Mesenchymal stem cell (in vitro differentiated cells and primary cell): ENCODE results near the gene UMOD.

Experiments used
- DNase-seq: peaks from one replicate; pipeline ENCODE4 v3.0.0-alpha.2; 2013
- H2AFZ ChIP-seq: one replicate; pipeline ENCODE4 v1.6.1; 2013; ENCODE audit warnings: low read depth, mild to moderate bottlenecking, control low read depth, inconsistent platforms, low read length, moderate library complexity
- H2AK5ac ChIP-seq: 2 replicates; pipeline ENCODE4 v1.6.1; 2013; ENCODE audit warnings: low read length, moderate library complexity, mild to moderate bottlenecking, inconsistent platforms; ENCODE audit not compliant: severe bottlenecking
- H2BK120ac ChIP-seq: one replicate; pipeline ENCODE4 v1.6.1; 2013; ENCODE audit warnings: low read depth, mild to moderate bottlenecking, inconsistent platforms, low read length, moderate library complexity
- H2BK12ac ChIP-seq, 2 experiments: one replicate each; pipeline ENCODE4 v1.6.1; 2013; ENCODE audit warnings: inconsistent platforms in 2 of 2, low read length in 2 of 2, mild to moderate bottlenecking in 2 of 2, moderate library complexity in 2 of 2, control low read depth in 1 of 2
- H2BK15ac ChIP-seq: one replicate; pipeline ENCODE4 v1.6.1; 2013; ENCODE audit warnings: mild to moderate bottlenecking, low read depth, inconsistent platforms; ENCODE audit not compliant: poor library complexity, severe bottlenecking
- H2BK5ac ChIP-seq: 2 replicates; pipeline ENCODE4 v1.6.1; 2013; ENCODE audit warnings: low read depth, mild to moderate bottlenecking, low read length, control low read depth, inconsistent platforms; ENCODE audit not compliant: poor library complexity, severe bottlenecking
- H3K14ac ChIP-seq, 2 experiments: one replicate each; pipeline ENCODE4 v1.6.1; 2013; ENCODE audit warnings: inconsistent platforms in 2 of 2, low read length in 2 of 2, control low read depth in 1 of 2, mild to moderate bottlenecking in 1 of 2, moderate library complexity in 1 of 2
- H3K18ac ChIP-seq, 2 experiments: one replicate each; pipeline ENCODE4 v1.6.1; 2013; ENCODE audit warnings: inconsistent platforms in 2 of 2, low read length in 2 of 2, control low read depth in 1 of 2, low read depth in 1 of 2, mild to moderate bottlenecking in 1 of 2
- H3K23ac ChIP-seq, 2 experiments: one replicate each; pipeline ENCODE4 v1.6.1; 2013; ENCODE audit warnings: inconsistent platforms in 2 of 2, low read length in 2 of 2, mild to moderate bottlenecking in 2 of 2, moderate library complexity in 2 of 2, control low read depth in 1 of 2
- H3K27ac ChIP-seq: 2 replicates; pipeline ENCODE4 v1.5.1; 2013; ENCODE audit warnings: mild to moderate bottlenecking, moderate library complexity, low read length, control low read depth, inconsistent platforms; ENCODE audit not compliant: poor library complexity, severe bottlenecking
- H3K27me3 ChIP-seq, 2 experiments: 2 replicates each; pipeline versions ENCODE4 v1.6.1 to v1.7.0; 2013; ENCODE audit warnings: low read length in 2 of 2, mild to moderate bottlenecking in 2 of 2, moderate library complexity in 2 of 2, control low read depth in 1 of 2, inconsistent platforms in 1 of 2; ENCODE audit not compliant: control insufficient read depth in 1 of 2, insufficient read depth in 1 of 2
- H3K36me3 ChIP-seq, 2 experiments: 2 replicates each; pipeline versions ENCODE4 v1.6.1 to v1.7.0; 2013; ENCODE audit warnings: low read length in 2 of 2, control low read depth in 1 of 2, inconsistent platforms in 1 of 2, low read depth in 1 of 2, mild to moderate bottlenecking in 1 of 2; ENCODE audit not compliant: insufficient read depth in 2 of 2, control insufficient read depth in 1 of 2
- H3K4ac ChIP-seq, 2 experiments: one replicate each; pipeline ENCODE4 v1.6.1; 2013; ENCODE audit warnings: inconsistent platforms in 2 of 2, low read length in 2 of 2, mild to moderate bottlenecking in 2 of 2, moderate library complexity in 2 of 2, control low read depth in 1 of 2, low read depth in 1 of 2
- H3K4me1 ChIP-seq: 2 replicates; pipeline ENCODE4 v1.6.1; 2013; ENCODE audit warnings: low read depth, low read length, control low read depth; ENCODE audit not compliant: control insufficient read depth, insufficient read depth
- H3K4me2 ChIP-seq: 2 replicates; pipeline ENCODE4 v1.6.1; 2013; ENCODE audit warnings: low read length, mild to moderate bottlenecking, inconsistent platforms; ENCODE audit not compliant: poor library complexity, severe bottlenecking
- H3K4me3 ChIP-seq, 2 experiments: 2 replicates each; pipeline versions ENCODE4 v1.5.1 to v1.7.0; 2013; ENCODE audit warnings: low read length in 2 of 2, mild to moderate bottlenecking in 2 of 2, control low read depth in 1 of 2, low read depth in 1 of 2; ENCODE audit not compliant: insufficient read depth in 1 of 2
- H3K79me1 ChIP-seq: replicated peaks from 2 replicates; pipeline ENCODE4 v1.6.1; 2013; ENCODE audit warnings: mild to moderate bottlenecking, control low read depth, low read length, inconsistent platforms; ENCODE audit not compliant: poor library complexity, severe bottlenecking
- H3K9ac ChIP-seq: 2 replicates; pipeline ENCODE4 v1.7.0; 2013; ENCODE audit warnings: mild to moderate bottlenecking, low read length, moderate library complexity
- H3K9me3 ChIP-seq: 2 replicates; pipeline ENCODE4 v1.7.0; 2013; ENCODE audit warnings: mild to moderate bottlenecking, low read length; ENCODE audit not compliant: control insufficient read depth
- H4K8ac ChIP-seq: one replicate; pipeline ENCODE4 v1.6.1; 2013; ENCODE audit warnings: inconsistent platforms, mild to moderate bottlenecking, low read length, moderate library complexity
- H4K91ac ChIP-seq: one replicate; pipeline ENCODE4 v1.6.1; 2013; ENCODE audit warnings: mild to moderate bottlenecking, low read length, inconsistent platforms
- WGBS: methylation state at CpG from one replicate; pipeline ENCODE4 v1.1.7; 2013; ENCODE audit warnings: mixed read lengths; 5-methylcytosine and 5-hydroxymethylcytosine counted together

UMOD gene

GRCh38 chr16:20317117-20317516 is 35.4 kb downstream of the UMOD start:
- H3K36me3 ChIP-seq: no peaks in the 10 kb centered on the region
- H4K91ac ChIP-seq: no peak overlapping the region
- H3K4me1 ChIP-seq: no peaks in the 10 kb centered on the region
- no peak overlapping the region for H3K18ac ChIP-seq
- no peak overlapping the region for H4K8ac ChIP-seq
- H3K4me2 ChIP-seq: no peak overlapping the region
- H3K27me3 ChIP-seq: no peaks in the 10 kb centered on the region
- no peak overlapping the region for H3K23ac ChIP-seq
- no peak overlapping the region for H2BK5ac ChIP-seq
- no peak overlapping the region for H3K27ac ChIP-seq
- H3K4ac ChIP-seq: no peak overlapping the region
- no peaks in the 10 kb centered on the region for H3K9me3 ChIP-seq
- H2AK5ac ChIP-seq: no peak overlapping the region
- no peak overlapping the region for H2BK15ac ChIP-seq
- no peaks in the 10 kb centered on the region for H3K79me1 ChIP-seq
- DNase-seq: no peak
- H2AFZ ChIP-seq: no peak overlapping the region
- 60% methylated on average over 8 of the region's 8 CpGs for WGBS
- H3K14ac ChIP-seq: no peak overlapping the region
- no peak overlapping the region for H2BK12ac ChIP-seq
- H2BK120ac ChIP-seq: no peak overlapping the region
- no peak overlapping the region for H3K4me3 ChIP-seq
- no peak overlapping the region for H3K9ac ChIP-seq

- H3K9me3 ChIP-seq: no peaks in the 10 kb centered on the region
- H2AFZ ChIP-seq: no peak overlapping the region
- H2BK120ac ChIP-seq: no peak overlapping the region
Measured at GRCh38 chr16:20316715-20317114, 35.8 kb downstream of the UMOD start.

DNA sequence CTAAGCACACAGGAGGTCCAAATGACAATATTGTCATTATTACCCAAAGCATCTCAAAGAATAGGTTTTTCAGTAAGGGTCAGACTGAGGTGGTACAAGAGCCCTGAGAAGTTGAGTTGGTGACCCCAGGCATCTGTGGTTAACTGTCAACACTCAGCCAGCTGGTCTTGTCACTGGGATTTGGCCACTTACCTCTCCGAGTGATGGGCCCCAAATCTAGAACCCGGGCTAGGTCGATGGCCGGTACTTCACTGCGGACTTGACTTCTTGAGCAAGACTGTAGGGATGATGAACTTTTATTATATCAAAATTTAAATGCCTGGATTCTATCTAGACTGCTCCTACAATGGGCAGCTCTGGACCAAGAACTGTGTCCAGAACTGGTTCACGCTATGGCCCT is 36.8 kb downstream of the UMOD start:
- 88% methylated on average over 2 of the region's 6 CpGs for WGBS
- Histone ChIP-seq H3K79me1 (no peaks in the 10 kb centered on the region), H3K4me2 (no peak overlapping the region), H3K27me3 (no peaks in the 10 kb centered on the region), H4K91ac (no peak overlapping the region), H2AFZ (no peak overlapping the region), H3K4me1 (no peaks in the 10 kb centered on the region), H3K4ac (no peak overlapping the region), H3K36me3 (no peaks in the 10 kb centered on the region), H4K8ac (no peak overlapping the region), H3K23ac (no peak overlapping the region), H3K18ac (no peak overlapping the region), H3K4me3 (no peak overlapping the region), H3K14ac (no peak overlapping the region), H3K9me3 (no peaks in the 10 kb centered on the region), H3K27ac (no peak overlapping the region), H2BK15ac (no peak overlapping the region), H3K9ac (no peak overlapping the region), H2AK5ac (no peak overlapping the region), H2BK12ac (no peak overlapping the region), H2BK120ac (no peak overlapping the region), H2BK5ac (no peak overlapping the region)
- DNase-seq: no peak

More at GRCh38 chr16:20316715-20317114, 35.8 kb downstream of the UMOD start:
- Histone ChIP-seq H2BK15ac (no peak overlapping the region), H2BK5ac (no peak overlapping the region), H3K27me3 (no peaks in the 10 kb centered on the region), H3K9ac (no peak overlapping the region), H3K79me1 (no peaks in the 10 kb centered on the region), H2BK12ac (no peak overlapping the region), H4K91ac (no peak overlapping the region), H3K36me3 (no peaks in the 10 kb centered on the region), H3K4me3 (no peak overlapping the region), H3K27ac (no peak overlapping the region), H3K4me1 (no peaks in the 10 kb centered on the region), H3K14ac (no peak overlapping the region), H3K23ac (no peak overlapping the region), H3K18ac (no peak overlapping the region), H2AK5ac (no peak overlapping the region), H3K4ac (no peak overlapping the region), H3K4me2 (no peak overlapping the region), H4K8ac (no peak overlapping the region)
- no peak for DNase-seq
- 64% methylated on average over 5 of the region's 5 CpGs for WGBS

- Histone ChIP-seq H3K9me3 (no peaks in the 10 kb centered on the region), H2BK5ac (no peak overlapping the region), H3K27me3 (no peaks in the 10 kb centered on the region), H3K27ac (no peak overlapping the region), H3K14ac (no peak overlapping the region), H2BK15ac (no peak overlapping the region), H3K4me1 (no peaks in the 10 kb centered on the region), H2BK12ac (no peak overlapping the region), H3K23ac (no peak overlapping the region), H3K36me3 (no peaks in the 10 kb centered on the region), H2AK5ac (no peak overlapping the region), H3K79me1 (no peaks in the 10 kb centered on the region), H4K91ac (no peak overlapping the region), H3K4me3 (no peak overlapping the region), H3K18ac (no peak overlapping the region), H2BK120ac (no peak overlapping the region), H4K8ac (no peak overlapping the region), H3K4ac (no peak overlapping the region), H2AFZ (no peak overlapping the region), H3K4me2 (no peak overlapping the region), H3K9ac (no peak overlapping the region)
- WGBS: 86% methylated on average over 2 of the region's 3 CpGs
- no peak for DNase-seq
Measured at GRCh38 chr16:20314575-20314974, 37.9 kb downstream of the UMOD start.
